GM11168 (cell line): ENCODE results near the gene AKAP1.

ENCODE experiments used
- in situ Hi-C: fragments of 300-500 bp; cut with MboI; formaldehyde crosslinking; loops from one replicate; pipeline ENCODE4 v1.12.0; 2022; ENCODE audit warnings: low sequenced_read_pairs; ENCODE audit not compliant: unreplicated experiment

AKAP1 gene

DNA sequence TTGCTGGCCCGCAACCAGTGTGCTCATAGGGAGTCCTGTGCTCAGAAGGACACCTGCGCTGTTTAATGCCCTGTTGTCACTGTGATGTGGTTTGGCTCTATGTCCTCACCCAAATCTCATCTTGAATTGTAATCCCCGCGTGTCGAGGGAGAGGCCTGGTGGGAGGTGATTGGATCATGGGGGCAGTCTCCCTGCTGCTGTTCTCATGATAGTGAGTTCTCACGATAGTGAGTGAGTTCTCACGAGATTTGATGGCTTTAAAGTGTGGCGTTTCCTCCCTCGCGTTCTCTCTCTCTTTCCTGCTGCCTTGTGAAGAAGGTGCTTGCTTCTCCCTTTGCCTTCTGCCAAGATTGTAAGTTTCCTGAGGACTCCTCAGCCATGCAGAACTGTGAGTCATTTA lies 66.8 kb downstream of the AKAP1 start:
- in situ Hi-C loops: no loop called here

DNA sequence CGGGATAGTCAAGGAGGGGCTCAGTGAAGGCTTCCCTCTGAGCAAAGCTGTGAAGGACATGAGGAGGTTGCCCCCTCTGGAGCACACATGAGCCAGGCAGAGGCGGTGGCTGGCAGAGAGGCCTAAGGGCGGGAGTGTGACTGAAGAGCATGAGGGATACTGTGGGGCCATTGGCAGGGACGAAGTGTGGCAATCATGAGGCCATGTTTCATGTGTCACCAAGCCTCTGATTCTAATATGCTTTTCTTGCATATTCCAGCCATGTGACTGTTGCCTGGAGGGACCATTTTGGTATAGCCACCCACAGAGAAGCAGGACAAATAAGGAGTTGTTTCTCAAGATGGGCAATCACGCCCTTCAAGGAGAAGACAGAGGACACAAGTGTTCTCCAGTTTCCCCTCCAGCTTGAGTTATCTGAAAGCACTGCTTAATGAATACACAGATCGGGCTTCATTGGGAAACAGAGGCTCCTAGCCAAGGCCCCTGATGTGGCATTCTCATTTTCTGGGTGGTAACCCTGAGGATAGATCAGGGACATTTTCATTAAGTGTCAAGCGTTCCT lies 68.0 kb downstream of the AKAP1 start:
- in situ Hi-C loops: no loop called here

- in situ Hi-C loops: no loop called here
Measured at GRCh38 chr17:57154921-57155320, 69.9 kb downstream of the AKAP1 start.

DNA sequence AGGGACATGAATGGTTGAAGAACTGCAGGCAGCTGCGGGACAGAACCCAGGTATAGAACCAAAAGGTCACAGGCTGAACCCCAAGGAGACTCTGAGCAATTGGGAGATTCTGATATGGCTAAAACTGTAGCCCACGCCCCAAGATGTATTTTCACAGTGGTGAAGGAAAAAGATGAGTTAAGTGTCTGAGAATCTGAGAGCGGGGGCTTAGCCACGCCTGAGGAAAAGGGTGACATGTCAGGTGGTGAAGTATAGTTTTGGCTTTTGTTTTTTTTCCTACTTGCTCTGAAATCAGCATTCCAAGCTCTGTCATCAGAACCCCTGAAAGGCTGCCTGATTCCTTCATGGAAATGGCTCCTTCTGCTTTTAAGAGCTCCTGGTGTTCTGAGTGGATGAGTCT lies 73.3 kb downstream of the AKAP1 start:
- in situ Hi-C loops: no loop called here

DNA sequence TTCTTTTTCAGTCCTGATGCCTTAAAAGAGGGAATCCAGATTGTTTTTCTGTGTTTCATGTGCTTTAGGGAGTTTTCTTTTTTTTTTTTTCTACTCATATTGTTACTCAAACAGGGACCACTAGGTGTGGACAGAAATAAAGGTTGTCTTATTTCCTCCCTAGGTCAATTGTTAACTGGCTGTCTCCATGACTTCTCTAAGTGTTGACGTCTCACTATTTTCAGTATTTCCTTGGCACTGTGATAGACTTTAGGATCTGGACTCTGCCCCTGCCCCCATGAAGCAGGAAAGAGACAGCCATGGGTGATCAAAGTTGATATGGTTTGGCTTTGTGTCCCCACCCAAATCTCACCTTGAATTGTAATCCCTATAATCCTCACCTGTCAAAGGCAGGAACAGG lies 73.7 kb downstream of the AKAP1 start:
- in situ Hi-C loops: no loop called here

GRCh38 chr17:57160624-57161023 lies 75.6 kb downstream of the AKAP1 start:
- in situ Hi-C loops: no loop called here

DNA sequence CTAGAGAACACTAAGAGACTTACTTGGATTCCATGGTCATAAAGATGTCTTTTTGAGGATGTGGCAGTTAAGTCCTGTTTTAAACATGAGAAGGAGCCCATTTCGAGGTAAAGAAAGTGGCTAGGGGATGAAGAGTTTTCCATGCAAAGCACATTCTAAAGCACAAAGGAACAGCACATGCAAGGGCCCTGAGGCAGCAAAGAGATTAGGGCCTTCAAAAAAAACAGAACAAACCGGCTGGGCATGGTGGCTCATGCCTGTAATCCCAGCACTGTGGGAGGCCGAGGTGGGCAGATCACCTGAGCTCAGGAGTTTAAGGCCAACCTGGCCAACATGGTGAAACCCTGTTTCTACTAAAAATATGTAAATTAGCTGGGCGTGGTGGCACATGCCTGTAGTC lies 79.8 kb downstream of the AKAP1 start:
- in situ Hi-C loops: no loop called here

GRCh38 chr17:57165754-57166153 lies 80.7 kb downstream of the AKAP1 start:
- in situ Hi-C loops: no loop called here

GRCh38 chr17:57166803-57167202 lies 81.8 kb downstream of the AKAP1 start:
- in situ Hi-C loops: no loop called here

GRCh38 chr17:57168695-57169094 lies 83.6 kb downstream of the AKAP1 start:
- in situ Hi-C loops: no loop called here

GRCh38 chr17:57170866-57171265 lies 85.8 kb downstream of the AKAP1 start:
- in situ Hi-C loops: no loop called here
